IMR-90 (cell line): ENCODE measurements around the gene TULP4. TPM values are rescaled to one million over a fixed set of nuclear protein-coding genes. Genes with fewer than 3 reads are reported as not detected.

Experiments
- ATAC-seq: fragments of 200-7000 bp; cut with Tn5 transposase; 2 replicates; pipeline ENCODE4 v1.9.1; 2020; ENCODE audit warnings: low read depth, mild to moderate bottlenecking, moderate library complexity
- Bru-seq: library from RNA; stranded (reverse); fragments of 400-500 nt; gene quantifications from one replicate; lab custom pipeline; 2021; lab: Mats Ljungman, UMichigan
- BruChase-seq, 2 experiments: library from RNA; stranded (reverse); fragments of 400-500 nt; gene quantifications; one replicate each; lab custom pipeline; 2021; lab: Mats Ljungman, UMichigan
- BruUV-seq: library from RNA; stranded (reverse); fragments of 400-500 nt; replicated peaks from 2 replicates; lab custom pipeline; 2021; lab: Mats Ljungman, UMichigan
- CTCF ChIA-PET: fragments of 300-600 bp; formaldehyde crosslinking; extraction: SDS; loops from one replicate; lab custom pipeline; 2021; ENCODE audit warnings: antibody characterized with exemption; lab: Yijun Ruan, JAX
- POLR2A ChIA-PET: fragments of 300-600 bp; sonication (Branson Sonifier 250); formaldehyde crosslinking; loops from one replicate; lab custom pipeline; 2022; ENCODE audit warnings: antibody characterized with exemption; ENCODE audit not compliant: unreplicated experiment; lab: Charles Lee
- DNase-seq: peaks from one replicate; pipeline ENCODE4 v3.0.0; 2013
- H2AFZ ChIP-seq: replicated peaks from 2 replicates; pipeline ENCODE3; 2013; ENCODE audit warnings: low read length, mild to moderate bottlenecking; ENCODE audit not compliant: poor library complexity
- H2AK5ac ChIP-seq: 2 replicates; pipeline ENCODE4 v1.6.1; 2013; ENCODE audit warnings: low read depth, low read length, inconsistent platforms
- H2AK9ac ChIP-seq: replicated peaks from 2 replicates; pipeline ENCODE3; 2013; ENCODE audit warnings: mild to moderate bottlenecking, low read depth, low read length, moderate library complexity; ENCODE audit not compliant: poor library complexity
- H2BK120ac ChIP-seq: 2 replicates; pipeline ENCODE4 v1.6.1; 2013; ENCODE audit warnings: low read depth, low read length, inconsistent platforms
- H2BK15ac ChIP-seq: 3 replicates; pipeline ENCODE4 v1.6.1; 2013; ENCODE audit warnings: low read depth, low read length, inconsistent platforms
- H2BK20ac ChIP-seq: 2 replicates; pipeline ENCODE4 v1.6.1; 2013; ENCODE audit warnings: low read depth, mild to moderate bottlenecking, inconsistent platforms, low read length, moderate library complexity
- H2BK5ac ChIP-seq: 2 replicates; pipeline ENCODE4 v1.6.1; 2013; ENCODE audit warnings: mild to moderate bottlenecking, low read depth, low read length, inconsistent platforms; ENCODE audit not compliant: poor library complexity, severe bottlenecking
- H3K14ac ChIP-seq: replicated peaks from 2 replicates; pipeline ENCODE4 v1.6.1; 2013; ENCODE audit warnings: low read depth, low read length, inconsistent platforms
- H3K18ac ChIP-seq: 2 replicates; pipeline ENCODE4 v1.6.1; 2013; ENCODE audit warnings: low read depth, low read length, control low read depth
- H3K23ac ChIP-seq: 2 replicates; pipeline ENCODE4 v1.6.1; 2013; ENCODE audit warnings: low read depth, low read length, inconsistent platforms
- H3K27ac ChIP-seq: 2 replicates; pipeline ENCODE4 v1.5.1; 2013; ENCODE audit warnings: mild to moderate bottlenecking, control low read depth, low read length; ENCODE audit not compliant: insufficient read depth
- H3K27me3 ChIP-seq: 2 replicates; pipeline ENCODE4 v1.6.1; 2013; ENCODE audit warnings: low read length; ENCODE audit not compliant: control insufficient read depth, insufficient read depth
- H3K36me3 ChIP-seq: 2 replicates; pipeline ENCODE4 v1.6.1; 2013; ENCODE audit warnings: low read length, mixed read lengths; ENCODE audit not compliant: control insufficient read depth, insufficient read depth
- H3K4ac ChIP-seq: 2 replicates; pipeline ENCODE4 v1.6.1; 2013; ENCODE audit warnings: low read depth, low read length, inconsistent platforms
- H3K4me1 ChIP-seq: 2 replicates; pipeline ENCODE4 v1.6.1; 2013; ENCODE audit warnings: low read length, mixed read lengths; ENCODE audit not compliant: control insufficient read depth, insufficient read depth
- H3K4me2 ChIP-seq: 2 replicates; pipeline ENCODE4 v1.6.1; 2013; ENCODE audit warnings: low read depth, mild to moderate bottlenecking, control low read depth, low read length, moderate library complexity
- H3K4me3 ChIP-seq: 2 replicates; pipeline ENCODE4 v1.5.1; 2013; ENCODE audit warnings: low read depth, mild to moderate bottlenecking, control low read depth, low read length, moderate library complexity; ENCODE audit not compliant: insufficient read depth
- H3K56ac ChIP-seq: 2 replicates; pipeline ENCODE4 v1.6.1; 2013; ENCODE audit warnings: low read length, inconsistent platforms; ENCODE audit not compliant: insufficient read depth; ENCODE audit errors: extremely low read depth
- H3K79me1 ChIP-seq, 2 experiments: 2 replicates each; pipeline ENCODE4 v1.6.1; 2013; ENCODE audit warnings: low read length in 2 of 2, inconsistent platforms in 1 of 2, low read depth in 1 of 2
- H3K9ac ChIP-seq: 2 replicates; pipeline ENCODE4 v1.6.1; 2013; ENCODE audit warnings: low read depth, low read length, control low read depth
- H3K9me1 ChIP-seq: 2 replicates; pipeline ENCODE4 v1.6.1; 2013; ENCODE audit warnings: low read length, inconsistent platforms; ENCODE audit not compliant: insufficient read depth
- H3K9me3 ChIP-seq: 2 replicates; pipeline ENCODE4 v1.6.1; 2013; ENCODE audit warnings: low read length; ENCODE audit not compliant: control insufficient read depth, insufficient read depth
- H4K20me1 ChIP-seq: 2 replicates; pipeline ENCODE4 v1.6.1; 2013; ENCODE audit warnings: low read length, inconsistent platforms; ENCODE audit not compliant: insufficient read depth
- H4K5ac ChIP-seq: 2 replicates; pipeline ENCODE4 v1.6.1; 2013; ENCODE audit warnings: mild to moderate bottlenecking, low read depth, low read length, control low read depth
- H4K8ac ChIP-seq, 2 experiments: 2 replicates each; pipeline ENCODE4 v1.6.1; 2013; ENCODE audit warnings: low read depth in 2 of 2, low read length in 2 of 2, control low read depth in 1 of 2, inconsistent platforms in 1 of 2
- H4K91ac ChIP-seq: 2 replicates; pipeline ENCODE4 v1.6.1; 2013; ENCODE audit warnings: low read depth, low read length, inconsistent platforms; ENCODE audit not compliant: insufficient read depth
- BHLHE40 ChIP-seq: fragments of 150-350 bp; IDR thresholded peaks from 2 replicates; pipeline ENCODE4 v1.6.1; 2016; ENCODE audit warnings: mild to moderate bottlenecking, low read depth, low read length
- CEBPB ChIP-seq: IDR thresholded peaks from 2 replicates; pipeline ENCODE4 v1.6.1; 2012; ENCODE audit warnings: low read depth, low read length, improper control_type of control experiment
- CHD1 ChIP-seq: IDR thresholded peaks from 2 replicates; pipeline ENCODE4 v1.6.1; 2012; ENCODE audit warnings: low read depth, low read length, improper control_type of control experiment
- CTCF ChIP-seq: conservative IDR thresholded peaks from 2 replicates; pipeline ENCODE4 v1.5.1; 2012; ENCODE audit warnings: mild to moderate bottlenecking, low read depth, low read length, improper control_type of control experiment
- ELK1 ChIP-seq: fragments of 150-350 bp; IDR thresholded peaks from 2 replicates; pipeline ENCODE4 v1.6.1; 2016; ENCODE audit warnings: low read depth, mild to moderate bottlenecking, low read length, moderate library complexity, borderline replicate concordance
- FOS ChIP-seq: fragments of 150-350 bp; IDR thresholded peaks from 2 replicates; pipeline ENCODE4 v1.6.1; 2016; ENCODE audit warnings: low read depth, low read length
- MAFK ChIP-seq: IDR thresholded peaks from 2 replicates; pipeline ENCODE4 v1.6.1; 2012; ENCODE audit warnings: low read depth, low read length, improper control_type of control experiment
- MAZ ChIP-seq: IDR thresholded peaks from 2 replicates; pipeline ENCODE4 v1.6.1; 2012; ENCODE audit warnings: low read depth, mild to moderate bottlenecking, low read length, improper control_type of control experiment, moderate library complexity, borderline replicate concordance
- NFE2L2 ChIP-seq: fragments of 150-350 bp; IDR thresholded peaks from 2 replicates; pipeline ENCODE4 v1.6.1; 2016; ENCODE audit warnings: low read depth, mild to moderate bottlenecking, low read length
- POLR2A ChIP-seq: IDR thresholded peaks from 2 replicates; pipeline ENCODE4 v1.6.1; 2012; ENCODE audit warnings: mild to moderate bottlenecking, low read depth, low read length
- RAD21 ChIP-seq: IDR thresholded peaks from 2 replicates; pipeline ENCODE4 v1.6.1; 2012; ENCODE audit warnings: low read length, improper control_type of control experiment
- RCOR1 ChIP-seq: IDR thresholded peaks from 2 replicates; pipeline ENCODE4 v1.6.1; 2012; ENCODE audit warnings: mild to moderate bottlenecking, low read length, improper control_type of control experiment; ENCODE audit not compliant: insufficient replicate concordance
- RFX5 ChIP-seq: IDR thresholded peaks from 2 replicates; pipeline ENCODE4 v1.8.0; 2012; ENCODE audit warnings: low read depth, mild to moderate bottlenecking, low read length, moderate library complexity
- SMC3 ChIP-seq: fragments of 150-350 bp; IDR thresholded peaks from 2 replicates; pipeline ENCODE4 v1.6.1; 2016; ENCODE audit warnings: low read depth, mild to moderate bottlenecking, antibody characterized with exemption, low read length, moderate library complexity
- USF2 ChIP-seq: fragments of 150-350 bp; IDR thresholded peaks from 2 replicates; pipeline ENCODE4 v1.6.1; 2017; ENCODE audit warnings: mild to moderate bottlenecking, antibody characterized with exemption, low read length, low read depth
- WGBS, 2 experiments: methylation state at CpG; one replicate each; pipeline versions ENCODE4 v1.1.5 to v1.1.7; 2013; ENCODE audit warnings: missing lambda C conversion rate in 2 of 2; ENCODE audit not compliant: insufficient read length in 1 of 2; ENCODE audit errors: extremely low coverage in 2 of 2; 5-methylcytosine and 5-hydroxymethylcytosine counted together
- dilution Hi-C: fragments of 300-500 bp; cut with HindIII; formaldehyde crosslinking; loops from one replicate; pipeline ENCODE4 v1.14.3; 2018; ENCODE audit warnings: low sequenced_read_pairs; ENCODE audit not compliant: unreplicated experiment
- in situ Hi-C: fragments of 300-500 bp; cut with MboI; formaldehyde crosslinking; loops from 3 replicates; pipeline ENCODE4 v1.14.3; 2019; ENCODE audit warnings: low sequenced_read_pairs, inconsistent platforms, mixed read lengths
- intact Hi-C: fragments of 100-400 bp; cut with micrococcal nuclease; formaldehyde crosslinking; loops from 2 replicates; pipeline ENCODE4 v1.10.0; 2022
- long read RNA-seq: library from polyadenylated mRNA; unstranded; transcript quantifications from one replicate; pipeline ENCODE4 v2.0.0, GENCODE V29; 2021; ENCODE audit not compliant: unreplicated experiment
- polyA plus RNA-seq, 3 experiments: library from polyadenylated mRNA; depleted of rRNA; stranded (reverse); fragments of >200 nt; gene quantifications; 2 replicates each; pipeline ENCODE4 v1.2.3, GENCODE V29; 2012; ENCODE audit warnings: low replicate concordance in 1 of 3
- total RNA-seq: library from RNA; depleted of rRNA; stranded (reverse); fragments of >200 nt; gene quantifications from 2 replicates; pipeline ENCODE4 v1.2.3, GENCODE V29; 2012; rRNA removed

TULP4 gene
- total RNA-seq: 30.6 and 51.9 TPM in 2 replicates
- polyA plus RNA-seq (2012; rRNA removed): 7.3 and 8.1 TPM in 2 replicates
- 1.8 and 3.7 TPM in 2 replicates for polyA plus RNA-seq (2012; cell fraction: cytosol; rRNA removed)
- 5.3 and 6.1 TPM in 2 replicates for polyA plus RNA-seq (2012; cell fraction: nucleus; rRNA removed; ENCODE audit: low replicate concordance)
- percentile 81 among the genes with signal in this experiment for Bru-seq, nascent RNA
- BruChase-seq, experiment 1, labeled RNA remaining after a 6-hour chase: percentile 88 among the genes with signal in this experiment
- BruChase-seq, experiment 2, labeled RNA remaining after a 2-hour chase: percentile 87 among the genes with signal in this experiment
- long read RNA-seq, partial matches to known transcripts: 2 of 5 reads
- long read RNA-seq, other reads (novel, unspliced or antisense): 2 of 5 reads

GRCh38 chr6:158312165-158312564 lies at the start of gene TULP4:
Gene TULP4 (plus strand): TSS chr6:158312465. CDS start chr6:158314017, 1,552 bp downstream.
- no peak within 1 kb of the TSS for H3K27ac ChIP-seq
- TF ChIP-seq BHLHE40 (no peak), MAZ (no peak), POLR2A (no peak), NFE2L2 (no peak), RCOR1 (no peak), ELK1 (no peak), RFX5 (no peak), CTCF (no peak), CEBPB (no peak), MAFK (no peak), SMC3 (no peak), FOS (no peak), RAD21 (no peak), USF2 (no peak), CHD1 (no peak)

More at GRCh38 chr6:158312165-158312564, at the start of gene TULP4:
- DNase-seq (no peak), ATAC-seq (no peak)
- Histone ChIP-seq H3K4me1 (no peaks in the 10 kb centered on the region), H4K5ac (no peak within 1 kb of the TSS), H2AK5ac (no peak within 1 kb of the TSS), H2AK9ac (no peak within 1 kb of the TSS), H4K8ac (no peak within 1 kb of the TSS), H2AFZ (no peak within 1 kb of the TSS), H3K27me3 (no peaks in the 10 kb centered on the region), H3K9me3 (0 out of 2 replicates have a peak, but pooled peaks cover 2% of the 10 kb centered on the region), H4K91ac (no peak within 1 kb of the TSS), H3K14ac (no peak within 1 kb of the TSS), H3K4me2 (no peak within 1 kb of the TSS), H2BK5ac (no peak within 1 kb of the TSS), H2BK20ac (no peak within 1 kb of the TSS), H2BK15ac (no peak within 1 kb of the TSS), H2BK120ac (no peak within 1 kb of the TSS), H3K18ac (no peak within 1 kb of the TSS), H3K9me1 (peaks cover 2% of the 10 kb centered on the region; the same call in 1 of the 2 replicates), H3K79me1 (peaks cover 10 to 19% of the 10 kb centered on the region in 2 experiments; a peak in 3 of 4 replicates), H3K56ac (no peak within 1 kb of the TSS), H3K4me3 (no peak within 1 kb of the TSS), H3K4ac (no peak within 1 kb of the TSS), H3K23ac (no peak within 1 kb of the TSS), H4K20me1 (peaks cover 11% of the 10 kb centered on the region; the same call in 1 of the 2 replicates), H3K36me3 (peaks cover 12% of the 10 kb centered on the region; the same call in 1 of the 2 replicates), H3K9ac (no peak within 1 kb of the TSS)
- ChIA-PET POLR2A (no interaction called here), CTCF (no interaction called here)
- intact Hi-C loops: no loop called here
- in situ Hi-C loops: no loop called here
- WGBS, 2 experiments: no CpG with 5 or more reads among the region's 6 CpGs
- dilution Hi-C loops: no loop called here
- no TSS peak for BruUV-seq
